HG02571 (cell line): ENCODE data around the gene UBL5.

ENCODE experiments used
- ATAC-seq: cut with Tn5 transposase; IDR thresholded peaks from one replicate; pipeline ENCODE4 v1.9.1; 2021; ENCODE audit warnings: mild to moderate bottlenecking, moderate library complexity; ENCODE audit not compliant: unreplicated experiment

Gene UBL5

GRCh38 chr19:9878511-9879196, 50.9 kb downstream of the UBL5 start:
- no peak for ATAC-seq
